ENCODE data around the gene DTX3.

GRCh38 chr12:57571926-57572762 is 32.5 kb upstream of the DTX3 start:
- TF ChIP-seq EP300 (IDR thresholded peaks at IDR 0.05), result no peak
- TF ChIP-seq CTCF (IDR thresholded peaks at IDR 0.05), result no peak
